Measurements from ENCODE around the gene CAPN9. TPM values are rescaled to one million over a fixed set of nuclear protein-coding genes. Genes with fewer than 3 reads are reported as not detected.

Gene CAPN9
- total RNA-seq, 1 donor from 2014 or later, result not detected

GRCh38 chr1:230823426-230823825, 76.2 kb downstream of the CAPN9 start:
- no peak for FAIRE-seq

GRCh38 chr1:230823931-230824381, 76.8 kb downstream of the CAPN9 start:
- peak; percentile 28 for DNase-seq (ENCODE audit: low read depth)

More at GRCh38 chr1:230823426-230823825, 76.2 kb downstream of the CAPN9 start:
- no peaks in the 10 kb centered on the region for H3K36me3 ChIP-seq (ENCODE audit: control insufficient read depth, insufficient read depth, low read length)
- no peak for TF ChIP-seq CTCF (IDR thresholded peaks at IDR 0.05; ENCODE audit: insufficient read depth, low read length, severe bottlenecking)
- H3K4me3 ChIP-seq (ENCODE audit: low read depth, low read length), result no peak overlapping the region
- no peaks in the 10 kb centered on the region for H3K27me3 ChIP-seq (ENCODE audit: control insufficient read depth, insufficient read depth, low read length)
- DNase-seq (ENCODE audit: low read depth), result no peak

GRCh38 chr1:230824551-230824918, 77.3 kb downstream of the CAPN9 start:
- FAIRE-seq (no peak), DNase-seq (ENCODE audit: low read depth) (no peak)
- Histone ChIP-seq H3K27me3 (ENCODE audit: control insufficient read depth, insufficient read depth, low read length) (no peaks in the 10 kb centered on the region), H3K36me3 (ENCODE audit: control insufficient read depth, insufficient read depth, low read length) (no peaks in the 10 kb centered on the region), H3K4me3 (ENCODE audit: low read depth, low read length) (no peak overlapping the region)
- TF ChIP-seq CTCF (IDR thresholded peaks at IDR 0.05; ENCODE audit: insufficient read depth, low read length, severe bottlenecking), result no peak

More at GRCh38 chr1:230823931-230824381, 76.8 kb downstream of the CAPN9 start:
- no peaks in the 10 kb centered on the region for H3K36me3 ChIP-seq (ENCODE audit: control insufficient read depth, insufficient read depth, low read length)
- no peaks in the 10 kb centered on the region for H3K27me3 ChIP-seq (ENCODE audit: control insufficient read depth, insufficient read depth, low read length)
- no peak for FAIRE-seq
- H3K4me3 ChIP-seq (ENCODE audit: low read depth, low read length), result no peak overlapping the region
- no peak for TF ChIP-seq CTCF (IDR thresholded peaks at IDR 0.05; ENCODE audit: insufficient read depth, low read length, severe bottlenecking)

GRCh38 chr1:230824919-230825721, 77.9 kb downstream of the CAPN9 start:
- H3K4me3 ChIP-seq (ENCODE audit: low read depth, low read length), result no peak overlapping the region

GRCh38 chr1:230825761-230826160, 78.6 kb downstream of the CAPN9 start:
- DNase-seq (ENCODE audit: low read depth) (no peak), FAIRE-seq (no peak)
- Histone ChIP-seq H3K27me3 (ENCODE audit: control insufficient read depth, insufficient read depth, low read length) (no peaks in the 10 kb centered on the region), H3K4me3 (ENCODE audit: low read depth, low read length) (no peak overlapping the region), H3K36me3 (ENCODE audit: control insufficient read depth, insufficient read depth, low read length) (no peaks in the 10 kb centered on the region)
- TF ChIP-seq CTCF (IDR thresholded peaks at IDR 0.05; ENCODE audit: insufficient read depth, low read length, severe bottlenecking), result no peak

More at GRCh38 chr1:230824919-230825721, 77.9 kb downstream of the CAPN9 start:
- DNase-seq (ENCODE audit: low read depth), result peak; percentile 84
- Histone ChIP-seq H3K36me3 (ENCODE audit: control insufficient read depth, insufficient read depth, low read length) (no peaks in the 10 kb centered on the region), H3K27me3 (ENCODE audit: control insufficient read depth, insufficient read depth, low read length) (no peaks in the 10 kb centered on the region)
- no peak for TF ChIP-seq CTCF (IDR thresholded peaks at IDR 0.05; ENCODE audit: insufficient read depth, low read length, severe bottlenecking)
- no peak for FAIRE-seq

Data from bronchial epithelial cell (primary cell).